HG03575 (cell line): ENCODE data around the gene SCFD2.

Source experiments
- ATAC-seq: cut with Tn5 transposase; IDR thresholded peaks from one replicate; pipeline ENCODE4 v1.9.1; 2021; ENCODE audit not compliant: unreplicated experiment, insufficient number of reproducible peaks, low FRiP score; ENCODE audit errors: extremely low read depth

Gene SCFD2

GRCh38 chr4:52983563-52984303 lies 382.1 kb downstream of the SCFD2 start:
- no peak for ATAC-seq

DNA sequence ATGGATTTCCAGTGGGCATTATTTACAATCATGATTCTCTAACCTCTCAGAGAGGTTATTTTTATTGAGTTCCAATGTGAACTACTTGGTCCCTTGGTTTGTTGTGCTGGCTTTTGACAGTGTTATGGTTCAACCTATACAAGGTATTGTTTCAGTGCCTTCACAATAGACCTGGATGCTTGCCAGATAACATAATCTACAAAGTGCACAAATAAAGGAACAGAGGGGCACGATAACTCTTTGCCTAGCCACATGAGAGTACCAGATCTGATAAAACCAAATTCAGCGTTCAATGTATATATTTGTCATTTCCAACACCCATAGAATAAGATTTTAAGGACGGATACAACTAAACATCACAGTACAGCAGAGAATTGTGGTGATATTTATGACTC lies 382.9 kb downstream of the SCFD2 start:
- ATAC-seq = no peak

DNA sequence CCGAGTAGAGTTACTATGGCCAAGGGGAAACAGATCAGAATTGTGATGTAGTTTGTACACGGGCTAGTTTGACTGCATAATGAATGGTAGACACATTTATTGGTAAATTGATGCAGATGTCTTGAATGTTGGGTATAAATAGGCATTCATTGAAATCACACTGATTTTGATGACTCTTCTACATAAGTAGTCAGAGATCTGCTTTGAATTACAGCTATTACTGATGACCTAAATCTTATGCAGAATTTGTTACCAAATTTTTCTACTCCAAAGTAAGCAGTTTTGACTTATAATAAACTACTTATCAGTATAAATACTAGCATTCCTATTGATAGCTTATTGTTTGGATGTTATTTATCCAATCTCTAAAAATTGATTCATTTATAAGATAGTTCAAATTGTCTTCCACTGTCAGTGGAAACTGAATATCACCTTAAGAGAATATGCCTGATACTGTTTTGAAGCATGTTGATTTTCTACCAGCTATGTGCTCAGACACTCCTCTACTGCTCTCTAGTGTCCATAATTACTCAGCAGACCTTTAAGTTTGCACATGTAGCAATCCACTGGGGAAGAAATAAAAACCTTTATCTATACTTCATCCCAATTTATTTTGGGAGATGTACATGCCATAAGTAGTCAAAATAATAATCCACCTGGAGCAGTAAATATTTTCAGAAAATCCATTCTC lies 383.5 kb downstream of the SCFD2 start:
- ATAC-seq = no peak

GRCh38 chr4:52979821-52980590 lies 385.9 kb downstream of the SCFD2 start:
- ATAC-seq = no peak

DNA sequence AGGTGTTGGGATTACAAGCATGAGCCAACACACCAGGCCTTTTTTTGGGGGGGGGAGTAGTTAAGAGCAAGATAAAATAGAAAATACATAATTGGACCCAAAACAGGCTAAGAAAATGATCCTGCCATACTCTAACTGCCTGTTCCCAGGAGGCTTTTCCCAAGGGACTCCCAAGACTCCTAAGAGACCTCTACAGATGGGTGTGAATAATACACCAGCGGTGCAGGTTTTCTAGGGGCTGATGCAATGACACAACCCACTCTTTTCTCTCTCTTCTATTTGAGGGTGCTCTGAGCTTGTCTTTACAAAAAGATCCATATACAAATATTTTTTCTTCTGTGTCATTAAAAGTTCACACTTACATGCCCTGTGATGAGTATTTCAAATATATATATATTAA lies 386.8 kb downstream of the SCFD2 start:
- no peak for ATAC-seq

DNA sequence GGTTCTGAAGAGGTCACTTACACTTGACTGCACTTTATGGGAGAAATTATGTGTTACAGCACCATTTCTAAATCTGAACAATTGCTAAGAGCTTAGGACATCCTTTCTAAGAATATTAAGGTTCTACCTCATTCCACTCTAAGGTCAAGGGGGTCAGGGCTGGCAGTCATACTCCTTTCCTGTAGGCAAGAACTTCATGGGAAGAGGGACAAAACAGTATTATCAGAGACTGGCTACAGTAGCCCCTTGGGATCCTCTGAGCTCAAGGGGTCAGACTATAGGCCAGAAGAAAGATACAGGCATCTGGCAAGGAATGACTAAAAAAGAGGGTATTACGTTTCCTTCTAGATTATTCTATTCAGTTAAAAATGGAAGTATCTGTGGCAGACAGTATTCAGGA lies 388.6 kb downstream of the SCFD2 start:
- ATAC-seq = no peak

DNA sequence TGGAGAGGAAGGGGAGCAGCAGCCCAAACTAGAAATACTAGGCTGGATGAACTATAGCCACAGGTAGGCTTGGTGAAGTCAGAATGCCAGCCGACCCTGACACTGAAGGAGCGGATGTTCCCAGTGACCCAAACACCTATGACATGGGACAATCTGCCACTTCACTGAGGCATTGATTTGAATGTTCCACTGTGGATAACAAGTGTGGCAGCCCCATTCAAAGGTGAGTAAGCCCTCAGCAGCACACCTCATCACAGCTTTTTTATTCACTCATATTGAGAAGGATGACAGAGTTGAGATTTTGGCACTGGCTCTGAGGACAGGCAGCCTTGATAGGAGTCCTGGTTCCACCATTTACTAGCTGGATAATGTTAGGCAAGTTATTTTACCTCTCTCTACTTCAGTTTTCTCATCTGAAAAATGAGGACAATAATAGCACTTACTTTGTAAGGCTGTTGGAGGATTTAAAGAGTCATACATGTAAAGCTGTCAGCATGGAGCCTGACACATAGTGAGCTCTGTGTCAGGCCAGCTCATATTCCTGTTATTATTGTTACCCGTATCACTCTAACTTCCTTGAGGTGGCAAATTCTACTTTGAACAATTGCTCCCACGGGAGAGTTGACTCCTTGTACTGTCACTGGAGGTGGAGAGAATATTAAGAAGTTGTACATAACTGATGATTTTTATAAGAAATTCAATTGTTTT lies 389.2 kb downstream of the SCFD2 start:
- ATAC-seq = no peak

GRCh38 chr4:52968691-52969090 lies 397.2 kb downstream of the SCFD2 start:
- ATAC-seq = no peak

DNA sequence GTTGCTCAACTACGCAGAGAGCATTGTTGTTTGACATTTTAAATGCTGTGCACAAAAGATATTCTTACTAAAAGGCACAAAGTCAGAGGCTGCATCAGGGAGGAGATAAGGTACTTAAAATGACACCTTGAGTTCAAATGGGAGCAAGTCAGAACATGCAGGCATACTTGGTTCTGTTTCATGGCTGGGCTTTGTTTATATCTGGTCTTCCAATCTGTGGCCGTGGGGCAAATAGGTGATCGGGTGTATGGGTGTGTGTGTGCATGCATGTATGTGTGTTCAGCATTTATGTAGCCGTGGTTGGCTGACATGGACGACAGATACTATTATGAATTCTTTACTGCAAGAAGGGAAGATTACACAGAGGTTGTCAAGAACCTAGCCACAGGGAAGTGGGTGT lies 397.6 kb downstream of the SCFD2 start:
- no peak for ATAC-seq

DNA sequence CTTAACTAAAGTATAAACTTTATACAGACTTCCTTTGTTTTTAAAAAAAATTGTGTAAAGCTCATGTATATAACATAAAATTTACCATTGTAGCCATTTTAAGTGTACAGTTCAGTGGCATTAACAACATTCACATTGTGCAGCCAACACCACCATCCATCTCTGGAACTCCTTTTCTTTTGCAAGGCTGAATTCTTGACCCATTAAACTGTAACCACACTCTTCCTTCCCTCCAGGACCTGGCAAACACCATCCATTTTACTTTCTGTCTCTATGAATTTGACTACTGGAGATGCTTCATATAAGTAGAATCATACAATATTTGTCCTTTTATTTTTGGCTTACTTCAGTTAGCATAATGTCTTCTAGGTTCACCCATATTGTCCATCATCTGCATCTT lies 399.1 kb downstream of the SCFD2 start:
- no peak for ATAC-seq

GRCh38 chr4:52966172-52966571 lies 399.7 kb downstream of the SCFD2 start:
- no peak for ATAC-seq

DNA sequence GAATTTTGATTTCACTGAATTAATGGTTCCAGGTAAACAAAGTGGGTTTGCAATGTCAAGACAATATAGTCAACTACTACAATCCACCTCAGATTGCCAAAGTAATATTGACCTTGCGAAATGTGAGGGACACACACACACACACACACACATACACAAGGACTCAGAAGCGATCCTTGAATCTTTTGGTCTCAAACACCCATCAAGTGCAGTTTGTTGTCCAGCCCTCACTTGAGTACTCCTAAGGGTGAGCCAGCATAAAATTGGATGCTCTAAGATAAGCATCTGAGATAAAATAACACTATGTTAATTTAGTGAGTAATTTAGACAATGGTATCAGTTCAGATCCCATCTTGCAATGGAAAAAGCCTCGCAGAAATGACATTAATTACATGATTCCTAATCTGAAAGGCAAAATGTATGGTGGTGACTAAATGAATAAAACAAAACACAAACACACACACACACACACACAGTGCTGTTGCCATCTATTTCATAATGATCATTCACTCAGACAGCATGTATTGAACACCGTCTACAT lies 401.2 kb downstream of the SCFD2 start:
- no peak for ATAC-seq

GRCh38 chr4:52964011-52964410 lies 401.9 kb downstream of the SCFD2 start:
- ATAC-seq = no peak

DNA sequence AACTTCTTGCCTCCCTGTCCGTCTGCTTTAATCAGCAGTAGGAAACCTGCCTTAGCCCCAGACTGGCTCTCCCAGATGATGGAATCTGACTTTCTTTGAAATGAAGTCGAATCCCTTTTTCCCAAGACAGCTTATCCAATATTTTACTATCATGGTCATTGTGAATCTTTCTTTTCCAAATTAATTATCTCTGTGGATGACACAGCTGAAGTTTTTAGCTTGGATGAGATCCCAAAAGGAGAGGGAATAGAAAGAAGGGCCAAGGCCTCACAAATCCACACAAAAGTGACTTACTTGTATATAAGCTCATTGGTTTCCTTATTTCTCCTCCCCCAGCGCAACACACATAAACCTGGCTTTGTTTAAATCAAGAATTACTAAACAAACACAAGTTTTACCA lies 403.1 kb downstream of the SCFD2 start:
- no peak for ATAC-seq

DNA sequence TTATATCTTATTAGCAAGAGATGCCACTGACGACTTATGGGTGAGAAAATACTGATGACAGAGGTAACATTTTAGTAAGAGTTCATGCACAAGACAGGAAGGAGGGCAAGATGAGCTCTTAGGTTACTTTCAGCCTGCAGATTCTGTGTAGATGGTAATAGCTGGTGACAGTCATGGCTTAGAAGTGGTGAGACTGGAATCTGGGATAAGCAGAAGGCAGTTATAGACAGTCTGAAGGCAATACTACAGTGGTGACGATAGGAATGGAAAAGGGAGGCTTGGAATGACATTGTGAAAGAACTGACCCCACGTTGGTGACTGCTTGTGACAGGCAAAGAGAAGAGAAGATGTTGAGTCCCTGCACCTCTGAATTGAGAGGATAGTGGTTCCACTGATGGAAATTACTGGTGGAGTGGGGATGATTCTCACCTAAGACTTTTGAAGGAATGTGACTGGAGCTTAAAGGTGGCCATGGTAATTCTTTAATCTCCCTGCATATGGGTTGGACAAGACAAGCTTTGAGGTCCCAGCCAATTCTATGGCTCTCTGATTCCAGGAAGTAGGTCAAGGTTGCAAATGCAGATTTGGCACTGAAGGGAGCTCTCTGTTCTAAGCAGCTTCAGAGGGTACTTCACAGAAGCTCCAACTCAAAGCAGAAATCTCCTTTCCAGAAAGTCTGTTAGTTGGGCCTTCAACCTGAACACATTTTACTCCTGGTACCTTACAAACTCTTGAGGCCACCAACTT lies 404.0 kb downstream of the SCFD2 start:
- no peak for ATAC-seq

DNA sequence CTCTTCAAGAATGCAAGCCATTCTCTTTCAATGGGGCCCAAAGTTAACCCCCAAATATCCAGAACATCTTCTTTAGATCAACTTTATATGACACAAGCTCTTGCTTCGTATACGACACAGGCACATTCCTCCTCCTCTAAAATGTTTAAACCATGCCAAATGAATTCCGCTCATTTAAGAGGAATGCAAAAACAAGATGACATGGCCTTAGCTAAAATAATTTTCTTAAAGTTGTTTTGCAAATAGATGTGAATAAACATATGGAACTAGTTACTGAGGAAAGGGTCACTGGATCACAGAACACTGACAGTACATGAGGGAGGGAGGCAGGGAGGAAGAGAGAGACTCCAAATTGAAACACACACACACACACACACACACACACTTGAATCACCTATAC lies 406.3 kb downstream of the SCFD2 start:
- no peak for ATAC-seq

- ATAC-seq = no peak
Observed at GRCh38 chr4:52957835-52958631, 407.8 kb downstream of the SCFD2 start.

DNA sequence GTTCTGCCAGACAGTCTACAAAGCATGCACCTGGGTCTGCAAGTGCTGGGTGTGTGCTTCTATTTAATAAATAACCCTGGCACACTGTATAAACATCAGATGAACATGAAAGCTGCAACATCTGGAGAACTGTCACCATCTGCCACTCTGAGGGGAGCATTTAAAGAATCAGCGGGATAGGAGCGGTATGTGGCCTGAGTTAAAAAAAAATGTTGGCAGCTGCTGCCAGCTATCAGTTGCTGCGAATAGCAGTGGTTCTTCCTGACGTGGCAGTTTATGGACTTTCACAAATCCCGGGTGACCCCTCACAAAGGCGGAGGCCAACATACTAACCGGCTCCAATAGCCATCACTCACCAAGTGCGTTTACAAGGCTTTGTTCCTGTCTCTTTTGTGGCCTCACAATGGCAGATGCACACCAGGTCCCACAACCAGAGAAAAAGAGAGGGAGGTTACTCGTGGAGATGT lies 408.6 kb downstream of the SCFD2 start:
- no peak for ATAC-seq
